Islet of Langerhans (tissue), 1 donor: ENCODE data around the gene ATP13A2.

ENCODE experiments used
- FAIRE-seq: peaks from one replicate; lab custom pipeline; 2011; peaks lifted over from hg19 to GRCh38; lab: Jason Lieb, UNC

Gene ATP13A2

GRCh38 chr1:17001760-17002523 is 9.8 kb downstream of the ATP13A2 start:
- FAIRE-seq = no peak

- FAIRE-seq = no peak
Observed at GRCh38 chr1:16999863-17000262, 11.9 kb downstream of the ATP13A2 start.

- no peak for FAIRE-seq
Observed at GRCh38 chr1:16998589-16998988, 13.1 kb downstream of the ATP13A2 start.

GRCh38 chr1:16996845-16997244 is 14.9 kb downstream of the ATP13A2 start:
- FAIRE-seq = no peak

- FAIRE-seq = no peak
Observed at GRCh38 chr1:16993521-16994038, 18.1 kb downstream of the ATP13A2 start.

- FAIRE-seq = no peak
Observed at GRCh38 chr1:16992675-16993074, 19.1 kb downstream of the ATP13A2 start.

GRCh38 chr1:16992102-16992501 is 19.6 kb downstream of the ATP13A2 start:
- FAIRE-seq = no peak

GRCh38 chr1:16991571-16991970 is 20.2 kb downstream of the ATP13A2 start:
- no peak for FAIRE-seq

GRCh38 chr1:16989676-16990391 is 21.9 kb downstream of the ATP13A2 start:
- FAIRE-seq = no peak

GRCh38 chr1:16988210-16988609 is 23.5 kb downstream of the ATP13A2 start:
- no peak for FAIRE-seq

GRCh38 chr1:16986962-16987361 is 24.8 kb downstream of the ATP13A2 start:
- no peak for FAIRE-seq

- FAIRE-seq = no peak
Observed at GRCh38 chr1:16986560-16986959, 25.2 kb downstream of the ATP13A2 start.

- no peak for FAIRE-seq
Observed at GRCh38 chr1:16986113-16986512, 25.6 kb downstream of the ATP13A2 start.

- FAIRE-seq = no peak
Observed at GRCh38 chr1:16984717-16985116, 27.0 kb downstream of the ATP13A2 start.

GRCh38 chr1:16983649-16984048 is 28.1 kb downstream of the ATP13A2 start:
- FAIRE-seq = no peak

- FAIRE-seq = no peak
Observed at GRCh38 chr1:16982902-16983301, 28.8 kb downstream of the ATP13A2 start.

GRCh38 chr1:16981269-16981849 is 30.4 kb downstream of the ATP13A2 start:
- FAIRE-seq = no peak

- no peak for FAIRE-seq
Observed at GRCh38 chr1:16980473-16981268, 31.1 kb downstream of the ATP13A2 start, which contains the start of gene MFAP2. MFAP2 (minus strand) TSS chr1:16980620; CDS start chr1:16978273, 2,347 bp downstream.

- FAIRE-seq = no peak
Observed at GRCh38 chr1:16979475-16980327, 32.0 kb downstream of the ATP13A2 start.

- no peak for FAIRE-seq
Observed at GRCh38 chr1:16978567-16979474, 32.9 kb downstream of the ATP13A2 start.
